NB4 (cell line): ENCODE measurements around the gene ORC4.
A peak's percentile ranks its signal among the peaks of the same experiment; 100 is the strongest.

Experiments
- POLR2A ChIP-seq: IDR thresholded peaks from 2 replicates; pipeline ENCODE4 v1.6.1; 2011; ENCODE audit warnings: mild to moderate bottlenecking; ENCODE audit not compliant: insufficient read length; ENCODE audit errors: extremely low read depth
- TF ChIP-seq, protein P1 (sequence below): IDR thresholded peaks from one replicate; pipeline ENCODE4 v1.5.1; 2012; ENCODE audit warnings: low read depth, low read length

GRCh38 chr2:147910990-147911473 lies 109.5 kb downstream of the ORC4 start:
- TF ChIP-seq, protein P1, sequence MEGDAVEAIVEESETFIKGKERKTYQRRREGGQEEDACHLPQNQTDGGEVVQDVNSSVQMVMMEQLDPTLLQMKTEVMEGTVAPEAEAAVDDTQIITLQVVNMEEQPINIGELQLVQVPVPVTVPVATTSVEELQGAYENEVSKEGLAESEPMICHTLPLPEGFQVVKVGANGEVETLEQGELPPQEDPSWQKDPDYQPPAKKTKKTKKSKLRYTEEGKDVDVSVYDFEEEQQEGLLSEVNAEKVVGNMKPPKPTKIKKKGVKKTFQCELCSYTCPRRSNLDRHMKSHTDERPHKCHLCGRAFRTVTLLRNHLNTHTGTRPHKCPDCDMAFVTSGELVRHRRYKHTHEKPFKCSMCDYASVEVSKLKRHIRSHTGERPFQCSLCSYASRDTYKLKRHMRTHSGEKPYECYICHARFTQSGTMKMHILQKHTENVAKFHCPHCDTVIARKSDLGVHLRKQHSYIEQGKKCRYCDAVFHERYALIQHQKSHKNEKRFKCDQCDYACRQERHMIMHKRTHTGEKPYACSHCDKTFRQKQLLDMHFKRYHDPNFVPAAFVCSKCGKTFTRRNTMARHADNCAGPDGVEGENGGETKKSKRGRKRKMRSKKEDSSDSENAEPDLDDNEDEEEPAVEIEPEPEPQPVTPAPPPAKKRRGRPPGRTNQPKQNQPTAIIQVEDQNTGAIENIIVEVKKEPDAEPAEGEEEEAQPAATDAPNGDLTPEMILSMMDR: peak; percentile 55
- no peak for TF ChIP-seq POLR2A
